HG03064 (cell line): ENCODE measurements around the gene RGL2.

Experiments
- ATAC-seq: cut with Tn5 transposase; IDR thresholded peaks from one replicate; pipeline ENCODE4 v1.9.1; 2021; ENCODE audit warnings: low read depth; ENCODE audit not compliant: unreplicated experiment

RGL2 gene

GRCh38 chr6:33316603-33317418, 18.1 kb upstream of the RGL2 start:
- no peak for ATAC-seq

DNA sequence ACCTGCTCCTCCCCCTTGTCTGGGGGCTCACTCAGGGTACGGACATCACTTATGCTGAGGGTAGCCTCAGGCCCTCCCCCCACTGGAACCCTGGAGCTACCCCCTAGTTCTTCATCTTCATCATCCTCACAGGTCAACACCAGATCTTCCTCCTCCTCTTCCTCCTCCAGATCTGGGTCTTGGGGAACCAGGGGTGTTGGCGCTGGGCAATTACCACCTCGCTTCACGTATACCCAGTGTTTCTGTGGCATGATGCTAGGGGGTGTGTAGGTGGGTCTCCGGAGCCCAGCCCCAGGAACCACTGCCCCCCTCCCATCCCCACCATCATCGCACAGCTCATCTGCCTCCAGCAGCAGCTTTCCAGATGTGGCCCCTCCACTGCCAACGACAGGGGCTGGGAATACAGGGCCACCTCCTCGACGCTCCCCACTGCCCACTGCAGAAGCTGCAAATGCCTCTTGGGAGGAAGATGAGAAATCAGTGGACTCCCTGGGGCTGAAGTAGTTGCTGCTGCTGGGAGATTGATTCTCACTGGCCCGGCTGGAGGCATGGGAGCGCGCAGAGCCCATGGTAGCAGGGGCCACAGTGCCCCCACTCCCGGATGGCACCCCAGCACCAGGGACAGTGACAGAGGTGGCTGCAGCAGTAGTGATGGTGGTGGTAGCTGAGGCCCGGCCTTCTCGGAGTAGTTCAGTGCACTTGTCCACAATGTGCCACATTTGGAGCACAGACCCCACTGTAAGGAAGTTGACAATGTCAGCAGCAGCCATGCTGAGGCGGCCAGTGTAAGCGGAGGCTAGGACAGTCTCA, 17.3 kb upstream of the RGL2 start:
- no peak for ATAC-seq

- ATAC-seq = no peak
Measured at GRCh38 chr6:33314943-33315792, 16.4 kb upstream of the RGL2 start.

DNA sequence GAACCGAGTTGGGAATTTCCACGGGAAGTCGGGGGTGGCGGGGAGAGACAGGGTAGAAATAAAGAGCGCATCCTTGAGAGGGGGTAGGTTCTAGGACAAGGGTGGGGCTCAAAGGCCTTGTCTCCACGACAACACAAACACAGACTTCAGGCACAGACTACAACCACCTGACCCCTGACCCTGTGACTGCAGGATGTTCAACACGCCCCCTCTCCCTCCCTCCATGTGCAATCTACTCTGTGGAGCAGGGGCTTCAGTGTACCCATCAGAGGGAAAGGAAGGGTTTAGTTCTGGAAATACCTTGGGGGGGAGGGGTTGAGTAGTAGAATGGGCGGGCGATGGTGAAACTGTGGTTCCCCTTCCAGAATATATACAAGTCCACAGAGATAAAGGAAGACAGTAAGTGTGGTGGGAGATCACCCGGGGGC, 15.8 kb upstream of the RGL2 start:
- no peak for ATAC-seq

DNA sequence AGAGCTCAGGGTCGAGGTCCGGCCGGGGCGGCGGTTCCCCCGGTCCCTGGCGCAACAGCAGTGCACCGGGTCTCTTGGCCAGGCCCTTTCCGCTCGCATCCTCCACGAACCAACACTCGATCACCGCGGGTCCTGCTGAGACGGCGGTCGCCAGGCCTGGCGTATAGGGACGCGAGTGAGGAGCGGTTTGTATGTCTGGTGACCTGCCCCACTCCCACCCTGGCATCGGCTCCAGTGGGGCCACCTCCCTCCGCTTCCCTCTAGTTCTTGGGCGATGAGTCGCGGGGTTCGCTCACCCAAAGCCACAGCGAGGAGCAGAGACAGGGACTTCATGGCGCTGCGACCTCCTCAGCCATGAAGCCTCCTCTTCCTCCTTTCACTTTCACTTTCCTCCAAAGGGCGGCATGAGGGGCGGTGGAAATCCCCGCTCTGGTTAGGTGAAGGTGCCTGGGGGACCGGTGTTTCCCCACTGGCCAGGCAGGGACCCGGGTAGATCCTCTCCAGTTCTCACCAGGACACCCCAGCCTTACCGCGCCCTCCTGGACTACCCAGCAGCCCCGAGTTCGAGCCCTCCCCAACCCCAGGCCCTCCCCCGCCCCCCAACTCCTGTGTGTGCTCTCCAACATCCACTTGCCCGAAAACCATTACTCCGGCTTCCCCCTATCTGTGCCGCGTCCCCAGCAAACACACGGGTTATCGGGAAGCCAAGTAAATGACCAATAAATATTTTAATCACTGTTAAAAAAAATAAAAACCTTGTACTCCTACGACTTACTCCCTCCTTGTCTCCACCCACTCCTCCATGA, 15.2 kb upstream of the RGL2 start, which contains the start of gene TAPBP:
Gene TAPBP, minus strand, starts transcription at position 370 of the 806 bp plus-strand sequence. Its CDS starts 37 bp downstream, at position 333.
- peak; percentile 30 for ATAC-seq

- ATAC-seq = no peak
Measured at GRCh38 chr6:33313105-33313708, 14.5 kb upstream of the RGL2 start.

- no peak for ATAC-seq
Measured at GRCh38 chr6:33312361-33313104, 13.8 kb upstream of the RGL2 start.

DNA sequence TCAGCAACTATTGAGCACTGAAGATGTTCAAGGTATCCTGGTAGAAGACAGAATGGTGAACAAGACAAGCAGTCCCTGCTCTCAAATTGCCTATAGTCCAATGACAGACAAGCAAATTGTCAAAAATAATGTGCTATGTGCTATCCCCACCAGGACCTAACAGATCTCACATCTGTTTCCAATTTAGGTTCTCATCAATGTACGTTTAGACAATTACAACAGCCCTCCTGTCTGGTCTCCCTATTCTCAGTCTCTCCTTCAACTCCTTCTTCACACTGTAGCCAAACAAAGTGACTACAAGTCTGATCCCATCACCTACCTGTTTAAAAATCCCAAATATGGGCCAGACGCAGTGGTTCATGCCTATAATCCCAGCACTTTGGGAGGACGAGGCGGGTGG, 7.6 kb upstream of the RGL2 start:
- ATAC-seq = no peak

- ATAC-seq = no peak
Measured at GRCh38 chr6:33305052-33305451, 6.3 kb upstream of the RGL2 start.

- no peak for ATAC-seq
Measured at GRCh38 chr6:33304216-33304615, 5.5 kb upstream of the RGL2 start.

DNA sequence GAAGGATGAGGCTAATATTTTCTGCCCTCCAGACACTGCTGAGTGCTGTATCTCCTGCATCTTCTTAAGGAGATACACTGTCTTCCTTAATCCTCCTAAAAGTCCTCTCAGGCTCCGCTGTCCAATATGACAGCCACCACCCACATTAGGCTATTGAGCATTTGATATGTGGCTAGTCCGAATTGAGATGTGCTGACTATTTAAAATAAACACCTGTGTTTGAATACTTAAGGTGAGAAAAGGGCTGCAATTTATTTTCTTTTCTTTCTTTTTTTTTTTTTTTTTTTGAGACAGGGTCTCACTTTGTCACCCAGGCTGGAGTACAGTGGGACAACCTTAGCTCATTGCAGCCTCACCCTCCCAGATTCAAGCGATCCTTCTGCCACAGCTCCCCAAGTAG, 3.1 kb upstream of the RGL2 start:
- no peak for ATAC-seq

GRCh38 chr6:33299237-33299944, 649 bp upstream of the RGL2 start:
- peak; percentile 69 for ATAC-seq

DNA sequence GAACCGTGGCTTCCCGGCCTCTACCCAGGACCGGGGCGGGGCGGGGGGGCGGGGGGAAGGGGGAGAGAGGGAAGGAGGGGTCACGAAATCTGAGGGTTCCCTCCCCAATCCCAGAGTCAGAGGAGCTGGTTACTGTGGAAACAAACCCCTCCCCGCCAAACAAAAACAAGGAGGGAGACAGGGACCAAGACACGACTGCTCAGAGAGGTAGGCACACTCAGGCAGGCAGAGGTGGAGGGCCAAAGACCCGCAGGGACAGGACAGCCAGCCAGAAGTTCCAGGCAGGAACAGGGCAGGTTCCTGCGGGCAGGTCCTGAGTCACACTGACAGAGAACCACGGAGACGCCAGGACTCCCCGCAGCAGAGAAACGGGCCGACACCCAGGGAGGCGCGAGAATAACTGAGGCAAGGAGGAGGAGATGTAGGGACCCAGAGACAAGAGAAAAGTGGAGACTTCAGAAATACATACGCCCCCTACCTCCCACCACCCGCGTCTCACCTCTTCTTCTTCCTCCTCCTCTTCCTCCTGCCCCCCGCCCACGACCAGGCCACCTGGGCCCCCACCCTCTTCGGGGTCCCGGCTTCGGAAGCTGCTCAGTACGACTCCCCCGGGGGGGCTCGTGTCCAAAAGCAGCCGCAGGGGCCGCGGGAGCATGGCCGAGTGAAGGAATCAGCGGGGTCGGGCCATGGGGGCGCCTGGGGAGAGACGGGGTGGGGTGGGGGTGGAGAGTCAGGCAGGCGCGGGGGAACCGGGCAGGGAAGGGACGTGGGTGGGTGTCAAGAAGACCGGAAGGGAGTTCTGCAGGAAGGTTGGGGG, 578 bp downstream of the RGL2 start:
- no peak for ATAC-seq

GRCh38 chr6:33297406-33297955, 1.3 kb downstream of the RGL2 start:
- ATAC-seq = no peak

DNA sequence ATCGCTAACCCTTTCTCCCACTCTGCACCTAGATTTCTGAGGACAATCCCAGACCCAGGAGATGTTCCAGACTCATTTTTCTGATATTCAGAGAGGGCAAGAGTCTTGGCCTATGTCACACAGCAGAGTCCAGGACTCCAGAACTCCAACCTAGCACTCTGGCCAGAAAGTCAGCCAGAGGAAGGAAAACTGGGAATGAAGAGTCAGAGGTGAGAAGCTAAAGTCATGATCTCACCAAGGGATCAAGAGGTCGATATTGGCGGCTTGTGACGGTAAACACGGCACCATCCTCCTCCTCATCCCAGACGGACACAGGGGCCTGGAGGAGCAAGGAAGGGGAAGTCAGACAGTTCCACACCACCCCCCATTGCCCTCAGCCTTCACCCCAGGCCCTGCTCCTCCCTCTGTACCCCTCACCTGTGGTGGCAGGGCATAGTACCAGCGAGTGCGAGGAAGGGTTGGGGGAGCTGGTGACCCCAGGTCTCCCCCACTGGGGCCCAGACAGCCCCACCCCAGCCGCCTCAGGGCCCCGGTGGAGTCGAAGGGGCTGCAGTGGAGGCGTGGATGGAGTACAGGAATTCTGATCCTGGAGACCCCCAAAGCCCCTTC, 1.8 kb downstream of the RGL2 start:
- ATAC-seq = no peak

- no peak for ATAC-seq
Measured at GRCh38 chr6:33295621-33296369, 2.9 kb downstream of the RGL2 start.
